Peyer's patch (tissue), 4 donors: ENCODE measurements around the gene MACROD2. TPM values are rescaled to one million over a fixed set of nuclear protein-coding genes. Genes with fewer than 3 reads are reported as not detected.
"Not testable (repeated sequence)": the region's sequence is repeated elsewhere in the genome, so short reads cannot be mapped to it uniquely, and the experiment has no call there.

Experiments used
- DNase-seq, 3 donors: peaks; one replicate each; pipeline ENCODE4 v3.0.0-alpha.2; 2017 to 2019
- H3K27ac ChIP-seq, 4 donors: fragments of 200-600 bp; sonication (generic); one replicate each; pipeline ENCODE4 v1.5.1; 2016 to 2019
- H3K27me3 ChIP-seq, 2 donors: fragments of 200-600 bp; sonication (generic); one replicate each; pipeline ENCODE4 v1.5.1; 2019
- H3K36me3 ChIP-seq, 3 donors: fragments of 200-600 bp; sonication (generic); one replicate each; pipeline ENCODE4 v1.5.1; 2016 to 2019
- H3K4me1 ChIP-seq, 4 donors: fragments of 200-600 bp; sonication (generic); one replicate each; pipeline ENCODE4 v1.5.1; 2016 to 2019
- H3K4me3 ChIP-seq, 4 donors: fragments of 200-600 bp; sonication (generic); 1 replicate in 3 of 4; 2 replicates in 1 of 4; pipeline ENCODE4 v1.5.1; 2016 to 2019; ENCODE audit warnings: mild to moderate bottlenecking in 1 of 4
- H3K9me3 ChIP-seq, 4 donors: fragments of 200-600 bp; sonication (generic); one replicate each; pipeline ENCODE4 v1.5.1; 2016 to 2019; ENCODE audit warnings: mild to moderate bottlenecking in 1 of 4
- POLR2A ChIP-seq, 2 donors: fragments of 450-650 bp; IDR thresholded peaks; one replicate each; pipeline ENCODE4 v1.5.1; 2017; ENCODE audit warnings: antibody characterized with exemption in 2 of 2, mild to moderate bottlenecking in 2 of 2, moderate library complexity in 2 of 2
- total RNA-seq, 4 donors: library from RNA; depleted of rRNA; stranded (reverse); fragments of >200 nt; gene quantifications; one replicate each; pipeline ENCODE4 v1.1.0, GENCODE V29; 2016
- TF ChIP-seq, protein P1 (sequence below), 6 experiments: fragments of 450-650 bp in 4 of 6; fragments of 200-600 bp in 2 of 6; sonication (generic) in 1 of 6; IDR thresholded peaks; one replicate each; pipeline ENCODE4 v1.5.1; 2017 to 2019; ENCODE audit warnings: antibody characterized with exemption in 6 of 6, mild to moderate bottlenecking in 3 of 6, moderate library complexity in 1 of 6

Gene MACROD2
- total RNA-seq, 4 donors from 2014 or later = 2.5 to 10.7 (median 6.5) TPM

DNA sequence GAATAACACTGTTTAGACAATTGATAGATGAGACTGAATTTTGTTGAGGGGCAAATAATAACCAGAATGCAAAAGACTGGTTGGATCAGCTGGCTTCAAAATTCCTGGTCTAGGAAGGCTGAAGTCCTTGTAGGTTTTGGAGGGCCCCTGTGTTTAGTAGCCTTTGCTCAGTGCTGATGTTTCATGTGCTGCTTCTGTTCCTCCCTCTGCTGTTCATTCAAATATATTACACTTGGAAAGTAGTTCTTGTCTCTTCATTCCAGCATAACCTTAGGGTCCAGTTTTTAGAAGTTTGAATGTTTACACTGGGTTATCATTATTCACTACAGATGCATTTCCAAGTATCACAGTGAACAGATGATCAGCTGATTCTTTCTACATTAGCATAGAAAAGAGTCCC is 269.6 kb downstream of the MACROD2 start:
- no peaks in the 10 kb centered on the region for H3K4me1 ChIP-seq
- TF ChIP-seq, protein P1, sequence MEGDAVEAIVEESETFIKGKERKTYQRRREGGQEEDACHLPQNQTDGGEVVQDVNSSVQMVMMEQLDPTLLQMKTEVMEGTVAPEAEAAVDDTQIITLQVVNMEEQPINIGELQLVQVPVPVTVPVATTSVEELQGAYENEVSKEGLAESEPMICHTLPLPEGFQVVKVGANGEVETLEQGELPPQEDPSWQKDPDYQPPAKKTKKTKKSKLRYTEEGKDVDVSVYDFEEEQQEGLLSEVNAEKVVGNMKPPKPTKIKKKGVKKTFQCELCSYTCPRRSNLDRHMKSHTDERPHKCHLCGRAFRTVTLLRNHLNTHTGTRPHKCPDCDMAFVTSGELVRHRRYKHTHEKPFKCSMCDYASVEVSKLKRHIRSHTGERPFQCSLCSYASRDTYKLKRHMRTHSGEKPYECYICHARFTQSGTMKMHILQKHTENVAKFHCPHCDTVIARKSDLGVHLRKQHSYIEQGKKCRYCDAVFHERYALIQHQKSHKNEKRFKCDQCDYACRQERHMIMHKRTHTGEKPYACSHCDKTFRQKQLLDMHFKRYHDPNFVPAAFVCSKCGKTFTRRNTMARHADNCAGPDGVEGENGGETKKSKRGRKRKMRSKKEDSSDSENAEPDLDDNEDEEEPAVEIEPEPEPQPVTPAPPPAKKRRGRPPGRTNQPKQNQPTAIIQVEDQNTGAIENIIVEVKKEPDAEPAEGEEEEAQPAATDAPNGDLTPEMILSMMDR (IDR thresholded peaks at IDR 0.05) = peak in 3 of 6 experiments; percentile 27 to 37 (median 35)
- TF ChIP-seq POLR2A (IDR thresholded peaks at IDR 0.05) = no peak
- no peak overlapping the region for H3K4me3 ChIP-seq
- no peaks in the 10 kb centered on the region for H3K36me3 ChIP-seq
- H3K9me3 ChIP-seq = no peaks in the 10 kb centered on the region
- H3K27me3 ChIP-seq = no peaks in the 10 kb centered on the region
- no peak for DNase-seq
- no peak overlapping the region for H3K27ac ChIP-seq

DNA sequence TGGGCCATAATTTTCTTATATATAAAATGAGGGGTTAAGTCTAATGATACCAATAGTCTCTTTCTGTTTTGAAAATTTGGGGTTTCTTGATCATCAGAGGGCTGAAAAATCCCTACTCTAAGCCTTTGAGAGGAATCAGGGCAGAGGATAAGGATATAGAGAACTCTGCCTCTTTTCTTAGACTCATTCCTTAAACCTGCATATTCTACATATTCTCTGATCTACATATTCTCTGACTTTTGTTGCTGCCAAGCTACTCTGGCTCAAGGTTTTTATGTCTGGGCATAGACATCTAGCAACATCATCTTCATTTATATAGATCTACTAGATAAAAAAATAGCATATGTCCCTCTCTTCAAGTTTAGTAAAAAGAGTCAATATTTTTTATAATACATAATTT is 270.9 kb downstream of the MACROD2 start:
- H3K27me3 ChIP-seq = no peaks in the 10 kb centered on the region
- no peaks in the 10 kb centered on the region for H3K4me1 ChIP-seq
- H3K4me3 ChIP-seq = no peak overlapping the region
- DNase-seq = no peak
- no peak for TF ChIP-seq POLR2A (IDR thresholded peaks at IDR 0.05)
- H3K9me3 ChIP-seq = no peaks in the 10 kb centered on the region
- no peaks in the 10 kb centered on the region for H3K36me3 ChIP-seq
- H3K27ac ChIP-seq = no peak overlapping the region

DNA sequence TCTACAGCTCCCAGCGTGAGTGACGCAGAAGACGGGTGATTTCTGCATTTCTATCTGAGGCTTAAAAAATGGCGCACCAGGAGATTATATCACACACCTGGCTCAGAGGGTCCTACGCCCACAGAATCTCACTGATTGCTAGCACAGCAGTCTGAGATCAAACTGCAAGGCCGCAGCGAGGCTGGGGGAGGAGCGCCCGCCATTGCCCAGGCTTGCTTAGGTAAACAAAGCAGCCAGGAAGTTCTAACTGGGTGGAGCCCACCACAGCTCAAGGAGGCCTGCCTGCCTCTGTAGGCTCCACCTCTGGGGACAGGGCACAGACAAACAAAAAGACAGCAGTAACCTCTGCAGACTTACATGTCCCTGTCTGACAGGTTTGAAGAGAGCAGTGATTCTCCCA is 275.4 kb downstream of the MACROD2 start:
- not testable (repeated sequence) for H3K27me3 ChIP-seq, H3K27ac ChIP-seq, H3K4me1 ChIP-seq, DNase-seq, H3K4me3 ChIP-seq, H3K36me3 ChIP-seq, H3K9me3 ChIP-seq

DNA sequence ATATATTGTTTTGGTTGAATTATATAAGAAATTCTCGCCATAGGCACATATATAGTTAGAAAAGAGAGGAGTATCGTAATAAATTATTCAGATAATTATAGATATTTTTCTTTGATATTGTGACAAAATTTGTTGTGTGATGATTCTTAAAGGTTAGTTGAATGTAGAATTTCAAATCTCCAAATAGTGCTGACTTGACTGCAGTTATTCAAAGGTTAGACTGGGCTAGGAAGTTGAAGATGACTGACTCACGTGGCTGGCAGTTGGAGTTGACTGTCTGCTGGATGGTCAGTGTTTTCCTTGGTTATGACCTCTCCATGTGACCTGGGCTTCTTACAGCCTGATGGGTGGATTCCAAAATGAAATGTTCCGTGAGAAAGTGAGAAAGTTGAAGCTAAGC is 286.8 kb downstream of the MACROD2 start:
- no peak for DNase-seq
- TF ChIP-seq, protein P1 (IDR thresholded peaks at IDR 0.05) = no peak
- TF ChIP-seq POLR2A (IDR thresholded peaks at IDR 0.05) = no peak
- H3K4me3 ChIP-seq = no peak overlapping the region
- H3K27me3 ChIP-seq = no peaks in the 10 kb centered on the region
- no peaks in the 10 kb centered on the region for H3K9me3 ChIP-seq
- H3K4me1 ChIP-seq = no peaks in the 10 kb centered on the region
- no peaks in the 10 kb centered on the region for H3K36me3 ChIP-seq
- H3K27ac ChIP-seq = no peak overlapping the region

DNA sequence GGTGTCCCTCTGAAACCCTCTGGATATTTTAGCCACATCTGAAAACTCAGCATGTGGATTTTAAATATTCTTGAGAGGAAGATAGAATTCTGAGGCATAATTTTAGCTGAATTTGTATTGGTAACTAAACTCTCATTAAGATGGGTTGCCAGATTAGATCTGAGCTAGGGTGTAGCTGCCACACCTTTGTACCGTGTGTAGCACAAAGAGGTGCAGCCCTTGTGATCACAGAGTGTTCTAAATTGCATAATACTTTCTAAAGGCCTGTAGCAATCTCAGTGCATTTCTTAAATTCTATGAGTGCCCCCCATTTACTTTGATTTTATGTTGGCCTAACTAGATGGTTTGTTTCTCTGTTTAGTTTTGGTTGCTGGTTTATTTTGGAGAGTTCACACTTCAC is 289.1 kb downstream of the MACROD2 start:
- H3K9me3 ChIP-seq = no peaks in the 10 kb centered on the region
- H3K4me1 ChIP-seq = no peaks in the 10 kb centered on the region
- TF ChIP-seq, protein P1 (IDR thresholded peaks at IDR 0.05) = no peak
- no peak for TF ChIP-seq POLR2A (IDR thresholded peaks at IDR 0.05)
- no peaks in the 10 kb centered on the region for H3K36me3 ChIP-seq
- DNase-seq = no peak
- no peaks in the 10 kb centered on the region for H3K27me3 ChIP-seq
- H3K27ac ChIP-seq = no peak overlapping the region
- H3K4me3 ChIP-seq = no peak overlapping the region

DNA sequence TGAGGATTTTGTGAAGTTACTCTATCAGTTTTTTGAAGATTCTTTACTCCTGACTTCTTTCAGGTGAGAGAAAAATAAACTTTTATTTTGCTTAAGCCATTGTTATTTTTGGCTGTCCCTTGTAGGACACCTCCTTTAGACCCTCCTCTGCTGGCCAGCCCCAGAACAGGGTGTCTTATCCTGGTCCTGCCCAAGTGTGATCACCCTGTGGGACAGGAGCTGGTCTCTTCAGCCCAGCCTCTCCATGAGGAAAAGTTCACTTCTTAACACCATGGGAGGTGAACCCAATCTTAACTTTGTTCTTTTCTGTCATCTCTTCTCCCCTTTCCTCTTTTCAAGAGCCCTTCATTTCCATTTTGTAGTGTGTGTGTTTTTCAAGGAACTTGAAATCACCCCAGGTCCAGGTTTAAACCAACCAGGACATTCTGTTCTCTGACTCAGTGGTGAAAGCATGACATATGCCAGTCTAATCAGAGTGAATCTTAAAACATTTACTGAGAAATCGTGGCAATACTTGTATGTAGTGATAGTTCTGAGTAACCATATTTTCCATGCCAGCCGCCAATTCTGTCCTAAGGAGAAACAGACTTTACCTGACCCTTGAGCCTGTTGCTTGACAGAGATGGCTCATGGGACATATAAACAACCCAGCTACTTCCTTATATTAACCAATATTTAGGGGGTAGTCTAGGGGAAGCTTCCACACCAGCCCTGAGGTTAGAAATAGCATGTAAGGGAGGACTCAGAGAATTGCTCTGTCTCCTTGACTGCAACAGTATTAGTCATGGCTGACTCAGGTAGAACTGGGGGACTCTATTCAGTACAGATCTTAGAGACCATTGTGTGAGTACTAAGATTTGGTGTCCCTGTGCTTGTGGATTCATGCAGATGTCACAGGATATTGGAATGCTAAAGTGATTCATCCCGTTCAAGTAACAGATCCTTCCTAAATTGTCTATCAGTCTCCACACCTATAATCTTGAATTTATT is 293.3 kb downstream of the MACROD2 start:
- Histone ChIP-seq H3K27ac (no peak overlapping the region), H3K4me1 (no peaks in the 10 kb centered on the region), H3K9me3 (no peaks in the 10 kb centered on the region), H3K36me3 (no peaks in the 10 kb centered on the region), H3K4me3 (no peak overlapping the region), H3K27me3 (no peaks in the 10 kb centered on the region)
- no peak for DNase-seq
- TF ChIP-seq, protein P1 (IDR thresholded peaks at IDR 0.05) = no peak
- no peak for TF ChIP-seq POLR2A (IDR thresholded peaks at IDR 0.05)
